Fibroblast of lung (primary cell): Measurements from ENCODE around the gene WHRN.

Experiments
- EZH2 ChIP-seq: IDR thresholded peaks from 2 replicates; pipeline ENCODE4 v1.5.1; 2012; ENCODE audit warnings: low read length, control low read depth, mild to moderate bottlenecking; ENCODE audit errors: missing control alignments
- TF ChIP-seq, protein P1 (sequence below), 2 donors: IDR thresholded peaks in 1 of 2; conservative IDR thresholded peaks in 1 of 2; 1 replicate in 1 of 2; 2 replicates in 1 of 2; pipeline ENCODE4 v1.5.1; 2011 to 2012; ENCODE audit warnings: low read length in 2 of 2, control low read depth in 1 of 2, inconsistent platforms in 1 of 2, low read depth in 1 of 2, mild to moderate bottlenecking in 1 of 2

DNA sequence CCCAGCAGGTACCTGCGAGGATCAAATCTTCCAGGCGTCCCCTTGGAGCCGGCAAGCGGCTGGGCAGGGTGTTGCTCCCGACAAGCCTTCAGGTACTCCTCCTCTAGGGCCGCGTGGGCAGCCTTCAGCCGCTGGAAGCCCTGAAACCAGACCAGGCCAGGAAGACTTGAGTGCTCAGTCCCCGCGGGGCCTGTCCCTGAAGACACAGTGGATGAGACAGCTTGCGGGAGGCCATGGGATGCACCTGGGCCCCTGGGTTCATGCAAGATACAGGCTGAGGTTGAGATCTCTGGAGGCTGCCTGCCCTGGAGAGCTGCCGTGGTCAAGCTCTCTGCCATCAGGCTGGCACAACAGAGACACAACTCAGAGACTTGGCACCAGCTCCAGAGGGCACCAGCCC, 142.9 kb downstream of the WHRN start:
- TF ChIP-seq, protein P1, sequence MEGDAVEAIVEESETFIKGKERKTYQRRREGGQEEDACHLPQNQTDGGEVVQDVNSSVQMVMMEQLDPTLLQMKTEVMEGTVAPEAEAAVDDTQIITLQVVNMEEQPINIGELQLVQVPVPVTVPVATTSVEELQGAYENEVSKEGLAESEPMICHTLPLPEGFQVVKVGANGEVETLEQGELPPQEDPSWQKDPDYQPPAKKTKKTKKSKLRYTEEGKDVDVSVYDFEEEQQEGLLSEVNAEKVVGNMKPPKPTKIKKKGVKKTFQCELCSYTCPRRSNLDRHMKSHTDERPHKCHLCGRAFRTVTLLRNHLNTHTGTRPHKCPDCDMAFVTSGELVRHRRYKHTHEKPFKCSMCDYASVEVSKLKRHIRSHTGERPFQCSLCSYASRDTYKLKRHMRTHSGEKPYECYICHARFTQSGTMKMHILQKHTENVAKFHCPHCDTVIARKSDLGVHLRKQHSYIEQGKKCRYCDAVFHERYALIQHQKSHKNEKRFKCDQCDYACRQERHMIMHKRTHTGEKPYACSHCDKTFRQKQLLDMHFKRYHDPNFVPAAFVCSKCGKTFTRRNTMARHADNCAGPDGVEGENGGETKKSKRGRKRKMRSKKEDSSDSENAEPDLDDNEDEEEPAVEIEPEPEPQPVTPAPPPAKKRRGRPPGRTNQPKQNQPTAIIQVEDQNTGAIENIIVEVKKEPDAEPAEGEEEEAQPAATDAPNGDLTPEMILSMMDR (conservative IDR thresholded peaks at IDR 0.05 in 1 of 2, IDR thresholded peaks at IDR 0.05 in 1 of 2; ENCODE audit: low read depth in 1 of 2, low read length in 2 of 2) = no peak
- TF ChIP-seq EZH2 = no peak
